Measurements from ENCODE around the gene HLA-DMB.

- TF ChIP-seq GABPB1 (CRISPR knock-in tag; IDR thresholded peaks at IDR 0.05), result no peak
- no peak for TF ChIP-seq NFE2L1 (CRISPR knock-in tag; IDR thresholded peaks at IDR 0.05)
- TF ChIP-seq, protein P1, sequence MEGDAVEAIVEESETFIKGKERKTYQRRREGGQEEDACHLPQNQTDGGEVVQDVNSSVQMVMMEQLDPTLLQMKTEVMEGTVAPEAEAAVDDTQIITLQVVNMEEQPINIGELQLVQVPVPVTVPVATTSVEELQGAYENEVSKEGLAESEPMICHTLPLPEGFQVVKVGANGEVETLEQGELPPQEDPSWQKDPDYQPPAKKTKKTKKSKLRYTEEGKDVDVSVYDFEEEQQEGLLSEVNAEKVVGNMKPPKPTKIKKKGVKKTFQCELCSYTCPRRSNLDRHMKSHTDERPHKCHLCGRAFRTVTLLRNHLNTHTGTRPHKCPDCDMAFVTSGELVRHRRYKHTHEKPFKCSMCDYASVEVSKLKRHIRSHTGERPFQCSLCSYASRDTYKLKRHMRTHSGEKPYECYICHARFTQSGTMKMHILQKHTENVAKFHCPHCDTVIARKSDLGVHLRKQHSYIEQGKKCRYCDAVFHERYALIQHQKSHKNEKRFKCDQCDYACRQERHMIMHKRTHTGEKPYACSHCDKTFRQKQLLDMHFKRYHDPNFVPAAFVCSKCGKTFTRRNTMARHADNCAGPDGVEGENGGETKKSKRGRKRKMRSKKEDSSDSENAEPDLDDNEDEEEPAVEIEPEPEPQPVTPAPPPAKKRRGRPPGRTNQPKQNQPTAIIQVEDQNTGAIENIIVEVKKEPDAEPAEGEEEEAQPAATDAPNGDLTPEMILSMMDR (IDR thresholded peaks at IDR 0.05), result no peak
- TF ChIP-seq AFF4 (CRISPR knock-in tag; IDR thresholded peaks at IDR 0.05; ENCODE audit: borderline replicate concordance), result no peak
These were observed 30.4 kb upstream of the HLA-DMB start for GRCh38 chr6:32971242-32971580.

All from WTC11 (cell line).